VCaP (cell line): ENCODE results near the gene CFAP206.

Experiments
- H3K27ac ChIP-seq: fragments of 450-650 bp; 2 replicates; pipeline ENCODE4 v1.5.1; 2017
- CTCF ChIP-seq: fragments of 450-650 bp; conservative IDR thresholded peaks from 2 replicates; pipeline ENCODE4 v1.5.1; 2017; ENCODE audit warnings: mild to moderate bottlenecking, moderate library complexity

Gene CFAP206

GRCh38 chr6:87465051-87465450, 57.3 kb downstream of the CFAP206 start:
- TF ChIP-seq CTCF: no peak
- no peak overlapping the region for H3K27ac ChIP-seq

- H3K27ac ChIP-seq: peak within 1 kb of the TSS; percentile 79
- TF ChIP-seq CTCF: no peak
Observed at GRCh38 chr6:87472525-87473418, 65.0 kb downstream of the CFAP206 start, which contains the start of gene SLC35A1. Gene SLC35A1, plus strand, starts transcription at chr6:87472974. Its CDS starts 30 bp downstream, at chr6:87473004.

- H3K27ac ChIP-seq: peak overlapping the region; percentile 79
Observed at GRCh38 chr6:87473419-87473903, 65.7 kb downstream of the CFAP206 start.

GRCh38 chr6:87481931-87482330, 74.2 kb downstream of the CFAP206 start:
- no peak for TF ChIP-seq CTCF
- H3K27ac ChIP-seq: no peak overlapping the region

More at GRCh38 chr6:87473419-87473903, 65.7 kb downstream of the CFAP206 start:
- TF ChIP-seq CTCF: no peak

GRCh38 chr6:87482366-87482765, 74.6 kb downstream of the CFAP206 start:
- TF ChIP-seq CTCF: no peak
- no peak overlapping the region for H3K27ac ChIP-seq

- H3K27ac ChIP-seq: no peak overlapping the region
- TF ChIP-seq CTCF: 0 out of 2 replicates have a peak, but pooled peaks have one; percentile 8
Observed at GRCh38 chr6:87483929-87484328, 76.2 kb downstream of the CFAP206 start.

- no peak for TF ChIP-seq CTCF
- no peak overlapping the region for H3K27ac ChIP-seq
Observed at GRCh38 chr6:87484491-87484890, 76.7 kb downstream of the CFAP206 start.
